GM18508 (cell line): ENCODE data around the gene PCGF3.
"Not testable (repeated sequence)": the region's sequence is repeated elsewhere in the genome, so short reads cannot be mapped to it uniquely, and the experiment has no call there.

Source experiments
- ATAC-seq: cut with Tn5 transposase; IDR thresholded peaks from one replicate; pipeline ENCODE4 v1.9.1; 2021; ENCODE audit warnings: moderate number of reproducible peaks; ENCODE audit not compliant: insufficient read depth, unreplicated experiment

Gene PCGF3

GRCh38 chr4:680928-681645 is 24.5 kb upstream of the PCGF3 start:
- ATAC-seq = no peak

GRCh38 chr4:681736-682451 is 23.7 kb upstream of the PCGF3 start:
- no peak for ATAC-seq

DNA sequence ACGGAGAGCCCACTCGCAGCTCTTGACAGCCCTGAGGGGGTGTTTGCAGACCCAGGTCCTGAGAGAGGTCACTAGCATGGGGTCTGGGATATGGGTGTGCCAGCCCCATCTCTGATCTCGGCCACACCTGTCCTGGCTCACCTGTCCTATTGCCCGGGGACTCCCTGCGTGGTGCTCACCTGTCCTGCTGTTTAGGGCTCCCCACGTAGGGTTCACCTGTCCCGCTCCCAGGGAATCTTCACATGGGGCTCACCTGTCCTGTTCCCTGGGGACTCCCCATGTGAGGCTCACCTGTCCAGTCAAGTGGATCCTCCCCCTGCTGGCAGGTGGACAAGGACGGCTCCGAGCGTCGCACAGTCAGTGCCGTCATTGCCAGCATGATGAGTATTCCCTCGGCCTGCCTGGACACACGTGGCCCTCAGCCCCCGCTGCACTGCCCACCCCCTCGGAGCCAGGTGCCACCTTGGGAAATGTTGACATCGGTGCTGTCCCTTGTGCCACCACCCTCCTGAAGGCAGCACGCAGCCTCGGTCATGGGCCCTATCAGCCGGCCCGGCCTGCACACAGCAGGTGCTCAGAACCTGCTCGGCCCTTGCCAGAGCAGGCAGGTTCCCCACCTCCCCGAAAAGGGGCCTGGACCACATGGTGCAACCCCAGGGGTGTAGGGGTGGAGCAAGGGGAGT is 23.0 kb upstream of the PCGF3 start:
- no peak for ATAC-seq

DNA sequence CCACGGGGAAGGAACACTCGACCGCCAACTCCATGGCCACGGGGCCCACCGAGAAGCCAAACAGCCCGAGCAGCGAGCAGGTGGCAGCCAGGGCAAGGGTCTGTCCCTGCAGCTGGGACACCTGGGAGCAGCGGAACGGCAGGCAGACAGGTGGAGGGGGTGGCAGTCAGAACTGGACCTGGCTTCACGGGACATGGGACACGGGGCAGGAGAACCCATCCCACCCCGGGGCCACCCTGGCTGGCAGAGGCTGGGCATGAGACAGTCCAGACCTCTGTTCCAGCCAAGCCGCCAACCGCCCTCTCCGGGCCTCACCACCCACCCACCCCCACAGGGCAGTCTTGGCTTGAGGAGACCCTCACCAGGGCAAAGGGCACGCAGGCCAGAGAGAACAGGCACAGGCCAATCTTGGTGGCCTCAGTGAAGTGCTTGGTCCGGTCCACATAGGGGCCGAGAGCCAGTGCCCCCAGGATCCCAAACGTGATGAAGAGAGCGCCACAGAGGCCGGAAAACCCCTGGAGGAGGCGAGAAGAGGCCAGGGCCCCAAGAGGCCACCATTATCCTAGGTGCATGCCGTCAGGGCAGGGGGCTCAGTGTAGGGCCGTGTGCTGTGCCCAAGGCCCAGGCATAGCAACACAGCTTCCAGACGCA is 22.3 kb upstream of the PCGF3 start:
- ATAC-seq = no peak

- ATAC-seq = no peak
Measured at GRCh38 chr4:683982-684622, 21.5 kb upstream of the PCGF3 start.

- no peak for ATAC-seq
Measured at GRCh38 chr4:684623-685327, 20.9 kb upstream of the PCGF3 start.

DNA sequence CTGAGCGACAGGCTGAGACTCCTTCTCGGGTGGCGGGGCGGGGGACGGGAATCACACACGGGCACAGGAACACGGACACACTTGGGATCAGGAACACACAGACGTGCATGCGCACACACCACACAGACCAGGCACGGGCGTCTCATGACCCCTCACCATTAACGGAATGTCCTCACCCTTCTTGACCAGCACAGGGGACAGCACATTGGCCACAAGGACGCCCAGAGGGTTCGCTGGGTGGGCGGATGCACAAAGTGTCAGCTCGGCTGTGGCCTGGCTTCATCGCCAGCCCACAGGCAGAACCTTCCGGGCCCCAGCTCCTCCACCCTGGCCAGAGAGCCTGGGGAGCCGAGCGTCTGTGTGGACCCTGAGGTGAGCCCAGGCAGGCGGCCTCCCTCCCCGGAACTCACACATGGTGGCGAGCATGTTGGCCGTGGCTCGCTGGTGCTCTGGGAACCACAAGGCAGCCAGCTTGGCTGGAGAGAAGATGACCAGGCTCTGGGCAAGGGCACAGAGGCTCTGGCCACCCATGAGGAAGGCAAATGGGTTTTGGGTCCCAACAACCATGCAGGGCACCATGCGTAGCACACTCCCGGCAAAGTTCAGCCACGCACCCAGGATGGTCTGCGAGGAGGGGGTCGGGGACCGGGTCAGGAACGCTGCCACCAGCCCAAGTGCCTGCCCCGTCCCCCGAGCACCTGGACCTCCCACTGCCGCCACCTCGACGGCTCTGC is 19.8 kb upstream of the PCGF3 start:
- no peak for ATAC-seq

DNA sequence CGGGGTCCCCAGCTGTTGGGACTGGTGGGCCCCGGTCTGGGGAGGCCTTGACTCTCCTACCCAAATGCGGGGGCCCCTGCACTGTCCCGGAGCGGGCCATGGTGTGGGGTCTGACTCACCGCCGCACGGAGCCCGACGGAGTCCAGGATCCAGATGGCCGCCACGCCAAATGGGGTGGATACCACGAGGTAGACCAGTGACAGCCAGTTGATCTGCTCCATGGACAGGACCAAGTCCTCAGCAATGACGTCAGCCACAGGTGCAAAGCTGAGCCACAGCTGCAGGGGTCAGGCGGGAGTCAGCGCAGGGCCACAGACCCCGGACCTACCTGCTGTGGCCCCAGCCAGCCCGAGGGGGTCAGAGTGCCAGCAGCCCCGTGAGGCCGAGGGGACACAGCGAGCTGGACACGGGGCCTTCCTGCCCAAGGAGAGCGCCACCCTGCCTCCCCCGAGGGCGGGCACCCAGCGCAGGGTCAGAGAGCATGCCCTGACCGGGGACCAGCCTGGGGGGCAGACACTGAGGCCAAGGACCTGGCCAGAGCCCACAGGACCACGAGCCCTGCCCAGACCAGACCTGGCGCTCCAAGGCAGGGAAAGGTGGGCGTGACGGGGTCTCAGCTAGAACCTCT is 19.1 kb upstream of the PCGF3 start:
- ATAC-seq = no peak

DNA sequence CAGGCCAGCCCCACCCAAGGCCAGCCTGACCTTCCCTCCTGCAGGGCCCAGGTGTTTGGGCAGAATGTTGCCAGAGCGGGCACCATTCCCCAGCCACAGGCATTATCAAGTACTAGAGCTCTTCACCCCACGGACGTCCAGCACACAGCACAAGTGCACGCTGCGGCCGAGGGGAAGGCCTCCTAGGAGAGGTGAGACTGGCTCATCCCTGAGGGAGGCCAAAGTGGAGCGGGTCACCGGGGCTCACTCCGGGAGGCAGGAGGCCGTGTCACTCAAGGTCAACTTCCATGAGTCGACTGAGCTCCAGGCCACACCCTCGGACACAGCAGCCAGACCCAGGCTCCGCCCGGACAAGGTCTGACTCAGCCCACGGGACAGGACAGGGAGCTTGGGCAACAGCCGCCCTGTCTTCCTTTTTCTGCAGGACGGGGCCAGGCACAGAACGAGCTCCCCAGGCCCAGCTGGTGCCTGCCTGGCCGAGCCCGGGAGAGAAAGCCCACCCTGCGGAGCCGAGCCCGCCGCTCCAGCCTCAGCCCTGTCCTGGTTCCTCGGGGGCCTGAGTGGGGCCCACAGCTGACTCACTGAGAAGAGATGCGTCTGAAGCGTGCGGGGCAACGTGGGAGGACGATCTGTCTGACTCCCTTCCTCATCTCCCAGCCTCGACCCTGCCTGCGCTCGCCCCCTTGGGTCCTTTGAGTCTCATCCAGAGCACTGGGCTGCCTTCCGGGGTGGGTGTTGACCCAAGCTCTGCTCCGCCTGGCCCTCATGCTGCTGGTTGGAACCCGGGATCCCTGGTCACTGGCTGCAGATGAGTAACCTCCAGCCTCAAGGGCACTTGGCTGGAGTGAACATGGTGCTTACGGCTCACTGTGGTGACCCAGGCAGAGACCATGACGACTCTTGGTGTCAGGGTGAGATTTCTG is 18.3 kb upstream of the PCGF3 start:
- no peak for ATAC-seq

DNA sequence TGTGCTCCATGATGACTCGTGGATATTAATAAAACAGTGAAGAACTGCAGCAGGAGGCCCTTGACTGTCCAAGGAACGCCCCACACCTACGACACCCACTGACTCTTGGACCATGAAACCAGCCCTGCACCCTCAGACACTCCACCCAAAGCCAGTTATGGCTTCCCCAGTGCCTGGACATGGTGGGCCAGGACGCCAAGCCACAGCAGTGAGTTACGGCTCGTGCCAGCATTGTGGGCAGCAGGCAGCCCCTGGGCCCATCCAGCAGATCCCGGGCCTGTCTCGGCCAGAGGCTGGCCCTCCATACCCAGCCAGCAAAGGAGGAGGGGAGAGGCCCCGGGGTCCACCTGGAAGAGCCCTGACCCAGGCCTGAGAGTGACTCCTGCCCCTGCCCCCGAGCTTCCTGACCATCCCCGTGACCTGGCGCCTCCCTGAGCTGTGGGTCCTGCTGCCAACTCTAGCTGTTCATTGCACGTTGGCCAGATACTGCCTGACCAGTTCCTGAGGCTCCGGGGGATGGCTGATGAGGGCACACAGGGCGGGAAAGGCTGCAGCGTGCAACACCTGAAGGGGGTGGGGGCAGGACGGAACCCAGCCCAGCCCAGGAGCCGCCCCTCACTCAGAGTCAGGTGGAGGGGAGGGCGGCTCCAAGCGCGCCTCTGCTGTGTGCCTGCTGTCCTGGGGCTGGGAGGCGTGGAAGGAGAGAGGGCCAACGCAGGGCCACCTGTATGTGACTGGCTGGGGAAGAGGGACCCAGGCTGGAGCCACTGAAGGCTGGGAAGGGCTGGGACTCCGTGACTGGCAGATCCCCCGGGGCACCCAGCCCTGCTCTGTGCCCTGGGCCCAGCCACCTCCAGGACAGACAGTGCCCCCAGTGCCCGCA is 17.4 kb upstream of the PCGF3 start:
- ATAC-seq = no peak

GRCh38 chr4:688854-689681 is 16.6 kb upstream of the PCGF3 start, which contains the start of gene SLC49A3:
SLC49A3 (minus strand) TSS chr4:689151; CDS start chr4:689127, 24 bp downstream.
- ATAC-seq = no peak

- ATAC-seq = no peak
Measured at GRCh38 chr4:689723-690122, 15.9 kb upstream of the PCGF3 start.

GRCh38 chr4:692771-693554 is 12.7 kb upstream of the PCGF3 start:
- no peak for ATAC-seq

DNA sequence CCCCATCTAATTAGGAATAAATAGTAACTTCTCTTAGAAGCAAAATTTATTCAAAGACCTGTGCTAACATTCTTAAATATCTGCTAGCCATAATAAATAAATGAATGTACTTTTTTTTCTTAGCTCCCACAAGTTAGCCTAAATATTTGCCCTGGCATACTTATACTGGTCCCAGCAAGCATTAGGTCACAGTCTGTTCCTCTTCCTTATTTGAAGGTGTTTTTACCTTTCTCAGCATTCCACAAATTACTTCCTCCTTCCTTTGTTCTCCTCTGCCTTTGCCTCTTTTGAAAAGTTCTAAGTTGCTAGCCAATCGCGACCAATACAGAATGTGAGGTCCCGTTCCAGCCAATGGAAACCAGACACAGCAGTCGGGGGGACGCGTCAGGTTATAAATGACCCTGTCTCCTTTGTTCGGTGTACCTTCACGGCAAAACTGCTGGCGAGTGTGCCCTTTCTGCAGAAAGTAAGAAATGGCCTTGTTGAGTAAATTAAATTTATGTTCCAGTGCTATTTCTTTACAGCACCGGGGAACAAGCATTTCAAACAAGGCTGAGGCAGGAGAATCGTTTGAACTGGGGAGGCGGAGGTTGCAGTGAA is 11.2 kb upstream of the PCGF3 start:
- ATAC-seq = not testable (repeated sequence)
